Endothelial cell of umbilical vein (primary cell): ENCODE results near the gene C10orf105. TPM values are rescaled to one million over a fixed set of nuclear protein-coding genes. Genes with fewer than 3 reads are reported as not detected.

Experiments
- BruUV-seq: library from RNA; stranded (reverse); fragments of 400-500 nt; replicated peaks from 2 replicates; lab custom pipeline; 2021; lab: Mats Ljungman, UMichigan
- CTCF ChIA-PET: fragments of 300-600, 350-600 bp; sonication (Branson Sonifier 250); formaldehyde crosslinking; loops from one replicate; lab custom pipeline; 2021; ENCODE audit warnings: antibody characterized with exemption, inconsistent platforms; lab: Charles Lee
- POLR2A ChIA-PET: fragments of 300-600, 350-600 bp; sonication (Branson Sonifier 250); formaldehyde crosslinking; loops from one replicate; lab custom pipeline; 2021; ENCODE audit warnings: antibody characterized with exemption, inconsistent platforms; lab: Charles Lee
- DNase-seq: peaks from one replicate; pipeline ENCODE4 v3.0.0-alpha.2; 2011; ENCODE audit warnings: low read depth, low spot score
- FAIRE-seq: peaks from 2 replicates; lab custom pipeline; 2011; peaks lifted over from hg19 to GRCh38; lab: Jason Lieb, UNC
- H2AFZ ChIP-seq: 2 replicates; pipeline ENCODE4 v1.6.0; 2012; ENCODE audit warnings: low read depth, low read length, control low read depth, inconsistent platforms
- H3K27ac ChIP-seq: 2 replicates; pipeline ENCODE4 v1.5.1; 2011; ENCODE audit warnings: low read depth, mild to moderate bottlenecking, control low read depth, low read length, moderate library complexity; ENCODE audit not compliant: insufficient read depth
- H3K27me3 ChIP-seq, 2 experiments: 2 replicates each; pipeline versions ENCODE4 v1.6.0 to v1.6.1; 2011; ENCODE audit warnings: low read length in 2 of 2, mixed read lengths in 1 of 2; ENCODE audit not compliant: control insufficient read depth in 2 of 2, insufficient read depth in 2 of 2
- H3K36me3 ChIP-seq, 2 experiments: 2 replicates in 1 of 2; 3 replicates in 1 of 2; pipeline ENCODE4 v1.5.1; 2011; ENCODE audit warnings: low read length in 2 of 2, mild to moderate bottlenecking in 1 of 2, moderate library complexity in 1 of 2; ENCODE audit not compliant: control insufficient read depth in 2 of 2, insufficient read depth in 2 of 2; ENCODE audit errors: extremely low read depth in 1 of 2
- H3K4me1 ChIP-seq: 3 replicates; pipeline ENCODE4 v1.5.1; 2011; ENCODE audit warnings: mild to moderate bottlenecking, low read length; ENCODE audit not compliant: control insufficient read depth, insufficient read depth; ENCODE audit errors: extremely low read depth
- H3K4me2 ChIP-seq: 2 replicates; pipeline ENCODE4 v1.6.1; 2011; ENCODE audit warnings: low read length, control low read depth, mixed read lengths; ENCODE audit not compliant: insufficient read depth
- H3K4me3 ChIP-seq, 3 experiments: fragments of 200-600 bp in 1 of 3; sonication (generic), shearing (Covaris generic) in 1 of 3; replicated peaks in 1 of 3; 2 replicates each; pipeline ENCODE4 v1.5.1; 2011 to 2016; ENCODE audit warnings: control low read depth in 3 of 3, low read length in 3 of 3, mild to moderate bottlenecking in 2 of 3, inconsistent platforms in 1 of 3, low read depth in 1 of 3, moderate library complexity in 1 of 3; ENCODE audit not compliant: insufficient read depth in 1 of 3
- H3K79me2 ChIP-seq: 2 replicates; pipeline ENCODE4 v1.6.0; 2012; ENCODE audit warnings: low read length, inconsistent platforms; ENCODE audit not compliant: control insufficient read depth, insufficient read depth
- H3K9ac ChIP-seq: replicated peaks from 2 replicates; pipeline ENCODE3; 2011; ENCODE audit warnings: low read length, control low read depth; ENCODE audit not compliant: insufficient read depth; ENCODE audit errors: extremely low read depth
- H3K9me1 ChIP-seq: replicated peaks from 3 replicates; pipeline ENCODE4 v1.6.0; 2011; ENCODE audit warnings: mild to moderate bottlenecking, low read length; ENCODE audit not compliant: control insufficient read depth, insufficient read depth; ENCODE audit errors: extremely low read depth
- H3K9me3 ChIP-seq: replicated peaks from 2 replicates; pipeline ENCODE4 v1.5.1; 2012; ENCODE audit warnings: low read length, inconsistent platforms; ENCODE audit not compliant: control insufficient read depth, insufficient read depth
- H4K20me1 ChIP-seq: replicated peaks from 2 replicates; pipeline ENCODE3; 2011; ENCODE audit warnings: mild to moderate bottlenecking, low read length; ENCODE audit not compliant: control insufficient read depth, insufficient read depth; ENCODE audit errors: extremely low read depth
- EZH2 ChIP-seq: IDR thresholded peaks from 2 replicates; pipeline ENCODE4 v1.6.1; 2012; ENCODE audit warnings: borderline replicate concordance, low read depth, mild to moderate bottlenecking, moderate library complexity, low read length, inconsistent platforms; ENCODE audit not compliant: severe bottlenecking
- FOS ChIP-seq: IDR thresholded peaks from 2 replicates; pipeline ENCODE4 v1.6.1; 2011; ENCODE audit warnings: mild to moderate bottlenecking, low read length, moderate library complexity, borderline replicate concordance; ENCODE audit not compliant: insufficient read depth
- GATA2 ChIP-seq: IDR thresholded peaks from 2 replicates; pipeline ENCODE4 v1.7.0; 2011; ENCODE audit warnings: low read depth, mild to moderate bottlenecking, moderate library complexity, mixed read lengths, low read length; ENCODE audit not compliant: insufficient read length, insufficient read depth
- JUN ChIP-seq: IDR thresholded peaks from 2 replicates; pipeline ENCODE4 v1.6.1; 2011; ENCODE audit warnings: borderline replicate concordance, low read depth; ENCODE audit not compliant: insufficient read length, insufficient read depth
- MYC ChIP-seq: IDR thresholded peaks from one replicate; pipeline ENCODE4 v1.6.1; 2011; ENCODE audit warnings: mild to moderate bottlenecking, low read depth, low read length
- POLR2A ChIP-seq: IDR thresholded peaks from 2 replicates; pipeline ENCODE4 v1.6.1; 2012; ENCODE audit warnings: low read depth, mild to moderate bottlenecking, control low read depth, low read length
- POLR2AphosphoS5 ChIP-seq: IDR thresholded peaks from 2 replicates; pipeline ENCODE4 v1.6.1; 2012; ENCODE audit warnings: low read depth, mild to moderate bottlenecking, control low read depth, low read length, moderate library complexity; ENCODE audit not compliant: insufficient read depth
- dilution Hi-C: fragments of 300-500 bp; cut with MboI; formaldehyde crosslinking; loops from one replicate; pipeline ENCODE4 v1.15.0; 2019; ENCODE audit warnings: low sequenced_read_pairs; ENCODE audit not compliant: extremely low pct_ligation_motif_present
- intact Hi-C: fragments of 100-400 bp; cut with micrococcal nuclease; formaldehyde crosslinking; loops from one replicate; pipeline ENCODE4 v1.10.0; 2022
- polyA plus RNA-seq, 4 experiments: library from polyadenylated mRNA; depleted of rRNA in 3 of 4; stranded (reverse) in 3 of 4; unstranded in 1 of 4; fragments of >200 nt; gene quantifications; 2 replicates each; pipeline versions ENCODE4 v1.2.1 to v1.2.3, GENCODE V29; 2011 to 2012; ENCODE audit warnings: missing spikeins in 1 of 4
- total RNA-seq: library from RNA; stranded (reverse); gene quantifications from 2 replicates; pipeline ENCODE4 v1.2.3, GENCODE V29; 2021
- TF ChIP-seq, protein P1 (sequence below), 2 donors: IDR thresholded peaks; 1 replicate in 1 of 2; 2 replicates in 1 of 2; pipeline ENCODE4 v1.5.1; 2011; ENCODE audit warnings: low read length in 2 of 2, mild to moderate bottlenecking in 2 of 2, moderate library complexity in 2 of 2, control low read depth in 1 of 2, inconsistent platforms in 1 of 2, low read depth in 1 of 2; ENCODE audit not compliant: insufficient read depth in 1 of 2; ENCODE audit errors: extremely low read depth in 1 of 2

Gene C10orf105
- total and polyA plus RNA-seq, 2 donors (not counting 3 experiments of a cell fraction or from before 2014, with no cell fraction given): not detected

DNA sequence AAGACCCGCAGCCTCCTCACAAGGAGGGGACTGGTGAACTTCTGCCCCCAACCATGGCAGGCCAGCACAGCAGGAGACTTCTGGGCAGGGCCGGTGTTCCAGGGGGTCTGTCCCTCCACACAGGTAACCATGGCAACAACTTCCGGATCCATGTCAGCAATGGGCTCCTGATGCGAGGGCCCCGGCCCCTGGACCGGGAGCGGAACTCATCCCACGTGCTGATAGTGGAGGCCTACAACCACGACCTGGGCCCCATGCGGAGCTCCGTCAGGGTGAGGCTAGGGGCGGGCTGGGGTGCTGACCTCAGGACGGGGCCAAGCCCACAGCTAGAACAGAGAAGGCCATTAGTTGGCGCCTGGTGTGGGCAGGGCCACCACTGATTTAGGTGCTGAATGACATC, 5.7 kb upstream of the C10orf105 start:
- ChIA-PET CTCF (interaction anchor here (1.3 to 2.5 kb wide), 2 partner anchors 48 to 87 kb away, joined by 3 to 15 read pairs; partner anchors contain the start of gene VSIR), POLR2A (no interaction called here)
- DNase-seq: no peak
- intact Hi-C loops: loop anchor here (2.0 to 10.0 kb wide), 3 partner anchors 42 to 170 kb away; no protein-coding TSS in a partner anchor
- BruUV-seq: no TSS peak
- H3K27ac ChIP-seq: no peak overlapping the region
- no peak overlapping the region for H3K9ac ChIP-seq
- FAIRE-seq: no peak
- H4K20me1 ChIP-seq: no peaks in the 10 kb centered on the region
- no peak overlapping the region for H3K4me2 ChIP-seq
- H3K9me1 ChIP-seq: no peaks in the 10 kb centered on the region
- no peaks in the 10 kb centered on the region for H3K79me2 ChIP-seq
- no peak overlapping the region for H3K4me3 ChIP-seq
- no peaks in the 10 kb centered on the region for H3K9me3 ChIP-seq
- H3K4me1 ChIP-seq: peaks cover 3% of the 10 kb centered on the region
- no peak for TF ChIP-seq POLR2AphosphoS5
- TF ChIP-seq JUN: no peak
- no peak for TF ChIP-seq GATA2
- no peak for TF ChIP-seq EZH2
- no peak for TF ChIP-seq POLR2A
- no peaks in the 10 kb centered on the region for H3K36me3 ChIP-seq
- dilution Hi-C loops: no loop called here
- peaks cover 0 to 2% of the 10 kb centered on the region in 2 experiments for H3K27me3 ChIP-seq
- no peak overlapping the region for H2AFZ ChIP-seq

- CTCF ChIA-PET: interaction anchor here (0.7 to 2.5 kb wide), 3 partner anchors 49 to 88 kb away, joined by 3 to 15 read pairs (median 4); partner anchors contain the start of gene VSIR
- no peak overlapping the region for H3K27ac ChIP-seq
- BruUV-seq: no TSS peak
Measured at GRCh38 chr10:71724539-71724938, 5.0 kb upstream of the C10orf105 start.

More at GRCh38 chr10:71724539-71724938, 5.0 kb upstream of the C10orf105 start:
- no peak overlapping the region for H2AFZ ChIP-seq
- intact Hi-C loops (loop anchor here (2.0 to 10.0 kb wide), 2 partner anchors 42 to 170 kb away; no protein-coding TSS in a partner anchor), dilution Hi-C loops (no loop called here)
- peaks cover 0 to 2% of the 10 kb centered on the region in 2 experiments for H3K27me3 ChIP-seq
- POLR2A ChIA-PET: no interaction called here
- no peaks in the 10 kb centered on the region for H3K79me2 ChIP-seq
- no peaks in the 10 kb centered on the region for H3K9me1 ChIP-seq
- no peak overlapping the region for H3K4me2 ChIP-seq
- no peak overlapping the region for H3K4me3 ChIP-seq
- H3K4me1 ChIP-seq: peaks cover 3% of the 10 kb centered on the region
- DNase-seq (no peak), FAIRE-seq (no peak)
- no peaks in the 10 kb centered on the region for H3K36me3 ChIP-seq
- TF ChIP-seq, protein P1, sequence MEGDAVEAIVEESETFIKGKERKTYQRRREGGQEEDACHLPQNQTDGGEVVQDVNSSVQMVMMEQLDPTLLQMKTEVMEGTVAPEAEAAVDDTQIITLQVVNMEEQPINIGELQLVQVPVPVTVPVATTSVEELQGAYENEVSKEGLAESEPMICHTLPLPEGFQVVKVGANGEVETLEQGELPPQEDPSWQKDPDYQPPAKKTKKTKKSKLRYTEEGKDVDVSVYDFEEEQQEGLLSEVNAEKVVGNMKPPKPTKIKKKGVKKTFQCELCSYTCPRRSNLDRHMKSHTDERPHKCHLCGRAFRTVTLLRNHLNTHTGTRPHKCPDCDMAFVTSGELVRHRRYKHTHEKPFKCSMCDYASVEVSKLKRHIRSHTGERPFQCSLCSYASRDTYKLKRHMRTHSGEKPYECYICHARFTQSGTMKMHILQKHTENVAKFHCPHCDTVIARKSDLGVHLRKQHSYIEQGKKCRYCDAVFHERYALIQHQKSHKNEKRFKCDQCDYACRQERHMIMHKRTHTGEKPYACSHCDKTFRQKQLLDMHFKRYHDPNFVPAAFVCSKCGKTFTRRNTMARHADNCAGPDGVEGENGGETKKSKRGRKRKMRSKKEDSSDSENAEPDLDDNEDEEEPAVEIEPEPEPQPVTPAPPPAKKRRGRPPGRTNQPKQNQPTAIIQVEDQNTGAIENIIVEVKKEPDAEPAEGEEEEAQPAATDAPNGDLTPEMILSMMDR (IDR thresholded peaks at IDR 0.05; ENCODE audit: extremely low read depth in 1 of 2, insufficient read depth in 1 of 2, low read depth in 1 of 2, low read length in 2 of 2): no peak
- no peak for TF ChIP-seq FOS
- no peak for TF ChIP-seq POLR2A
- no peak for TF ChIP-seq MYC
- no peaks in the 10 kb centered on the region for H3K9me3 ChIP-seq
- no peaks in the 10 kb centered on the region for H4K20me1 ChIP-seq
- H3K9ac ChIP-seq: no peak overlapping the region
